K562 (cell line): Measurements from ENCODE around the gene POU2F3.

Experiments used
- CEBPB ChIP-seq: fragments of 450-650 bp; IDR thresholded peaks from 2 replicates; pipeline ENCODE4 v1.6.1; 2016; ENCODE audit warnings: missing genetic modification characterization, missing compliant biosample characterization
- NFRKB ChIP-seq: fragments of 450-650 bp; IDR thresholded peaks from 2 replicates; pipeline ENCODE4 v1.6.1; 2016; ENCODE audit warnings: low read depth
- NRF1 ChIP-seq, 2 experiments: fragments of 450-650 bp; IDR thresholded peaks in 1 of 2; conservative IDR thresholded peaks in 1 of 2; 2 replicates each; pipeline ENCODE4 v1.6.1; 2014; ENCODE audit warnings: mild to moderate bottlenecking in 2 of 2
- ZBED1 ChIP-seq: IDR thresholded peaks from 2 replicates; pipeline ENCODE4 v1.6.1; 2014

- peak; percentile 33 to 44; a peak in 2 of 4 replicates for TF ChIP-seq NRF1 (conservative IDR thresholded peaks at IDR 0.05 in 1 of 2, IDR thresholded peaks at IDR 0.05 in 1 of 2)
- no peak for TF ChIP-seq NFRKB
- TF ChIP-seq CEBPB (tag), result no peak
- TF ChIP-seq ZBED1, result no peak
Measured at GRCh38 chr11:120281143-120281795, 41.3 kb downstream of the POU2F3 start.
